ENCODE data around the gene ALOXE3. TPM values are rescaled to one million over a fixed set of nuclear protein-coding genes. Genes with fewer than 3 reads are reported as not detected.
A peak's percentile ranks its signal among the peaks of the same experiment; 100 is the strongest.

ALOXE3 gene
- total and polyA plus RNA-seq, 5 donors from 2014 or later: 0.15 to 0.51 (median 0.30) TPM; not detected in 1

DNA sequence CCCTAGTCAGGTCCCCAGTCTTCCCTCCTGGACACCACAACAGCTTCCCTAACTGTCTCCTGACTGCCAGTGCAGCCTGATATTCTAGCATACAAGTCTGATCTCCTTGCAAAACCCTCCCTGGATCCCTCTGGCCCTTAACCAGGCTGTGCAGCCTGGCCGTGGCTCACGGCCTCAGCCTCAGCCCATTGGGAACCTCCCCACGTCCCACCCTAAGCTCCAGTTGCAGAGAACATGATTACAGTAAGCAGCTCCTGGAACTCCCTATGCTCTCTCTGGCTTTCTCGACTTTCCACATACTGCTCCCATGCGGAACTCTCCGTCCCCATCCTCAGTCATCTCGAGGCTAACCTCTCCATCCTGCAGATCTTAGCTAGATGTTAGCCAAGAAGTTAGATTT is 43.8 kb downstream of the ALOXE3 start:
- no peaks in the 10 kb centered on the region for H3K36me3 Mint-ChIP-seq
- Histone ChIP-seq H3K4me1 (ENCODE audit: control insufficient read depth, insufficient read depth, low read length, poor library complexity, severe bottlenecking) (peaks cover 28% of the 10 kb centered on the region), H3K9me3 (ENCODE audit: control insufficient read depth in 2 of 2, low read length in 2 of 2) (no peaks in the 10 kb centered on the region), H3K36me3 (ENCODE audit: control insufficient read depth, insufficient read depth, low read length) (no peaks in the 10 kb centered on the region), H3K27me3 (ENCODE audit: control insufficient read depth, insufficient read depth, low read length) (peaks cover 19% of the 10 kb centered on the region), H3K4me3 (ENCODE audit: low read depth, low read length) (no peak overlapping the region), H3K27ac (ENCODE audit: insufficient read depth, low read length, poor library complexity, severe bottlenecking) (no peak overlapping the region)
- H3K4me1 Mint-ChIP-seq: peaks cover 0 to 32% (median 14%) of the 10 kb centered on the region in 4 donors
- no peak for ATAC-seq (ENCODE audit: low read depth in 2 of 2)
- DNase-seq: no peak
- peak overlapping the region in 3 of 4 donors; percentile 48 to 64 (median 56) for H3K4me3 Mint-ChIP-seq
- peaks cover 0 to 2% (median 0%) of the 10 kb centered on the region in 7 donors for H3K9me3 Mint-ChIP-seq
- H3K27ac Mint-ChIP-seq: no peak overlapping the region
- peaks cover 62% of the 10 kb centered on the region for H3K27me3 Mint-ChIP-seq

DNA sequence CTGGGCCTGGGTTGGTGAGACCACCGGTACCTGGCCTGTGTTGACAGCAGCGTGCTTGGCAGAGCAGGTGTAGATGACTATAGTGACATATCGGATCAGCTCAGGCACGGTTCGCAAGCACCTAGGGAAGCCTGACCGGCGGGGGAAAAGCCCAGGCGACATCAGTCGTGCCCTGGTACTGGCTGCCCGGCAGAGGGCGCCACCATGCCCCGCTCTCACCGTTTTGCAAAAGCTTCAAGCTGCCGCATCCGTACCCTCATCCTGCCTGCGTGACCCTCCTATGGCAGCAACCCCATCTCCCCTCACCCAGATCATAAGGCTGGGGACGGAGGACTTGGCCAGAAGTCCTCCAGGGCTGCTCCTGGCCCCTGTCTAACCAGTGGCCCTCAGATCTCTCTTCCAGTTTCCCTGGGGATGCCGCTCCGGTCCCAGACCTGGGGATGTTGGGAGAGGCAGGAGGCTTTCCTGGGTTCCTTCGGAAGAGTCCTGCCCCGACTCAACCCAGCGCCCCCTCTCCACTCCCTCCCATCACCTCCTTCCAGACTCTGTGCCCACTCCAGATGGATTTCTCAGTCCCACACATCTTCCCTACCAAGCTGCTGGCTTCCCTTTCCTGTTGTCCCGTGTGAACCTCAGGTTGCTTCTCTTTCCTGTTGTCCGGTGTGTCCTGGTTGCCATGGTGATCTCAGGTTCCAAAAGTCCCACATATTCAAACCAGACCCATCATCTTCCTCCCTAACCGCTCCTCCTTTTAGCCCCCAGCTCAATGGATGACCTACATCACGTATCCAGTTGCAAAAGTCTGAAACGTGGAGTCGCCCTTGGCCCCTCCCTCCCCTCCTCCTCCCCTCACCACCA is 44.5 kb downstream of the ALOXE3 start:
- Mint-ChIP-seq H3K27me3 (peaks cover 58% of the 10 kb centered on the region), H3K27ac (peak overlapping the region in 1 of 3 donors; percentile 20), H3K36me3 (no peaks in the 10 kb centered on the region), H3K4me3 (peak overlapping the region; percentile 67 to 94 (median 85)), H3K4me1 (peaks cover 0 to 28% (median 10%) of the 10 kb centered on the region in 4 donors), H3K9me3 (peaks cover 0 to 2% (median 0%) of the 10 kb centered on the region in 7 donors)
- H3K4me3 ChIP-seq (ENCODE audit: low read depth, low read length): no peak overlapping the region
- peak; percentile 81 to 82 for ATAC-seq (ENCODE audit: low read depth in 2 of 2)
- no peaks in the 10 kb centered on the region for H3K36me3 ChIP-seq (ENCODE audit: control insufficient read depth, insufficient read depth, low read length)
- peaks cover 22% of the 10 kb centered on the region for H3K4me1 ChIP-seq (ENCODE audit: control insufficient read depth, insufficient read depth, low read length, poor library complexity, severe bottlenecking)
- H3K27ac ChIP-seq (ENCODE audit: insufficient read depth, low read length, poor library complexity, severe bottlenecking): no peak overlapping the region
- H3K9me3 ChIP-seq (ENCODE audit: control insufficient read depth in 2 of 2, low read length in 2 of 2): no peaks in the 10 kb centered on the region
- peak; percentile 73 to 81 (median 79) for DNase-seq
- H3K27me3 ChIP-seq (ENCODE audit: control insufficient read depth, insufficient read depth, low read length): peaks cover 19% of the 10 kb centered on the region

DNA sequence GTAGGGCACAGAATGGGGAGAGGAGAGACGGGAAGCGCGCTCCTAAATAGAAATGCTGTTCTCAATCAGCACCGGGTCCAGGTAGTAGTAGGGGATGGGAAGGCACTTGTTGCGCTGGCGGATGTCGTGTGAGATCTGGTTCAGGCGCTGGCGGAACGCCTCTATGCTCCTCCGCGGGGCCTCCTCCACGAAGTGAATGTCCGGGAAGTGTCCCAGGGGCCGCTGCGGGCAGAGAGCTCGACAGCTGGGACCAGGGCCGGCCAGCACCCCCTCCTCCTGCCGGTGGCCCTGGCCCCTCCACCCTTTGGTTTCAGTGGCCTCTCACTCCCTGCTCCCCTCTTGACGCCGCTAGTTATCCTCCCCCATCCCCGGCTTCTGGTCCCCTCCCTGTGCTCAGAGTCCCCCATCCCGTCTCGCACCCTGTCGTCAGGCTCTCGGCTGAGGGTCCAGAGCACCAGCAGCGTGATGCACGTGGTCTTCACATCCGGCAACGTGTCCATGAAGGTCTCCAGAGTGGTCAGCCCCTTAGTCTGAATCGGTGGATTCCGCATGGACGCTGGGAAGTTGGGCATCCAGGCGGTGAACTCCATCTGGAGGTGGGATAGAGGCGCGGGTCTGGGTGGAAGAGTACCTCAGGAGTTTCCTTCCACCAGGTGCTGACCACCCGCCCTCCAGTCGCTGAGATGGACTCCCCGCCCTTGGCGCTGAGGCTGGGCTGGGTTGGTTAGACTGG is 45.4 kb downstream of the ALOXE3 start:
- Mint-ChIP-seq H3K9me3 (peaks cover 0 to 2% (median 0%) of the 10 kb centered on the region in 7 donors), H3K4me3 (peak overlapping the region; percentile 33 to 91 (median 73)), H3K4me1 (peaks cover 0 to 28% (median 10%) of the 10 kb centered on the region in 4 donors), H3K27ac (peak overlapping the region in 2 of 3 donors; percentile 54 to 80), H3K36me3 (no peaks in the 10 kb centered on the region), H3K27me3 (peaks cover 60% of the 10 kb centered on the region)
- H3K36me3 ChIP-seq (ENCODE audit: control insufficient read depth, insufficient read depth, low read length): no peaks in the 10 kb centered on the region
- peaks cover 19% of the 10 kb centered on the region for H3K27me3 ChIP-seq (ENCODE audit: control insufficient read depth, insufficient read depth, low read length)
- H3K9me3 ChIP-seq (ENCODE audit: control insufficient read depth in 2 of 2, low read length in 2 of 2): no peaks in the 10 kb centered on the region
- no peak overlapping the region for H3K4me3 ChIP-seq (ENCODE audit: low read depth, low read length)
- peak; percentile 49 to 51 for ATAC-seq (ENCODE audit: low read depth in 2 of 2)
- H3K27ac ChIP-seq (ENCODE audit: insufficient read depth, low read length, poor library complexity, severe bottlenecking): no peak overlapping the region
- DNase-seq: peak in 2 of 3 donors; percentile 30 to 40
- H3K4me1 ChIP-seq (ENCODE audit: control insufficient read depth, insufficient read depth, low read length, poor library complexity, severe bottlenecking): peaks cover 22% of the 10 kb centered on the region

DNA sequence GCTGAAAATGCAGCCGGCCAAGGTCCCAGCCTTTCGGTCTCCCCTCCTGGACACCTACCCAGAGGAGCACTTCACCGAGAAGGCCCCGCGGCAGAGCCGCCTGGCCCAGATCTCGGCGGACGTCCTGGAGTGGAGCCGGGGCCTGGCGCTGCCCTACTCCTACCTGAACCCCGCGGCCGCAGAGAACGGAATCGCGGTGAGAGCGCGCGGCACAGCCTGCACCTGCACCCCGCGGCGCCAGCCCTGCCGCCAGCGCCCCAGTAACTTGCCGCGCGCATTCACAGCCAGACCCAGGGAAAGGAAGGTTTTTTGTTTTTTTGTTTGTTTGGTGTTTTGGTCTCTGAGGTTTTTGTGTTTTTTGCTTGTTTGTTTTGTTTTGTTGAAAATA is 46.0 kb downstream of the ALOXE3 start:
- DNase-seq (no peak), ATAC-seq (ENCODE audit: low read depth in 2 of 2) (no peak)
- peaks cover 22% of the 10 kb centered on the region for H3K4me1 ChIP-seq (ENCODE audit: control insufficient read depth, insufficient read depth, low read length, poor library complexity, severe bottlenecking)

DNA sequence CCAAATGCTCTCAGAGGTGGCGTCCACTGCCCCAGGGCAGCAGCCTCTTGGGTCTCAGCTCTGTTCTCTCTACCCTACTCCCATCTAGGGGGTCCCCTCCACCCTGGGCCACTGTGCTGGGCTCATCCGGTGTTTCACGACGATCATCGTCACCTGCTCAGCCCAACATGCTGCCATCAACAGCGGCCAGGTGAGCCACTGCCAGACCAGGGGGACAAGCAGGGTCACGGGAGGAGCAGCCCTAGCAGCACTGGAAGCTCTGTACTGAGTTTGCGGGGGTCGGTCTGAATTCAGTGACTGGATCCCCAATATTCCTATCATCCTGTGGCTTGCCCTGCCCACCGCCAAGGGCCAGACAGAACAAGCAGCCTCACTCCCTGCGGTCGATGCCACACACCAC is 46.8 kb downstream of the ALOXE3 start:
- no peak for DNase-seq
- Histone ChIP-seq H3K9me3 (ENCODE audit: control insufficient read depth in 2 of 2, low read length in 2 of 2) (no peaks in the 10 kb centered on the region), H3K27ac (ENCODE audit: insufficient read depth, low read length, poor library complexity, severe bottlenecking) (no peak overlapping the region), H3K36me3 (ENCODE audit: control insufficient read depth, insufficient read depth, low read length) (no peaks in the 10 kb centered on the region), H3K4me1 (ENCODE audit: control insufficient read depth, insufficient read depth, low read length, poor library complexity, severe bottlenecking) (peaks cover 22% of the 10 kb centered on the region), H3K27me3 (ENCODE audit: control insufficient read depth, insufficient read depth, low read length) (peaks cover 19% of the 10 kb centered on the region), H3K4me3 (ENCODE audit: low read depth, low read length) (no peak overlapping the region)
- Mint-ChIP-seq H3K4me1 (peaks cover 0 to 26% (median 10%) of the 10 kb centered on the region in 4 donors), H3K4me3 (no peak overlapping the region), H3K27me3 (peaks cover 63% of the 10 kb centered on the region), H3K27ac (no peak overlapping the region), H3K36me3 (no peaks in the 10 kb centered on the region), H3K9me3 (peaks cover 0 to 2% (median 0%) of the 10 kb centered on the region in 7 donors)
- no peak for ATAC-seq (ENCODE audit: low read depth in 2 of 2)

More for the DNA sequence above, 46.0 kb downstream of the ALOXE3 start:
- H3K27ac ChIP-seq (ENCODE audit: insufficient read depth, low read length, poor library complexity, severe bottlenecking): no peak overlapping the region
- Mint-ChIP-seq H3K36me3 (no peaks in the 10 kb centered on the region), H3K27me3 (peaks cover 60% of the 10 kb centered on the region), H3K9me3 (peaks cover 0 to 2% (median 0%) of the 10 kb centered on the region in 7 donors), H3K4me1 (peaks cover 0 to 26% (median 10%) of the 10 kb centered on the region in 4 donors), H3K4me3 (peak overlapping the region in 3 of 4 donors; percentile 67 to 91 (median 79)), H3K27ac (peak overlapping the region in 2 of 3 donors; percentile 54 to 80)
- H3K4me3 ChIP-seq (ENCODE audit: low read depth, low read length): no peak overlapping the region
- H3K9me3 ChIP-seq (ENCODE audit: control insufficient read depth in 2 of 2, low read length in 2 of 2): no peaks in the 10 kb centered on the region
- no peaks in the 10 kb centered on the region for H3K36me3 ChIP-seq (ENCODE audit: control insufficient read depth, insufficient read depth, low read length)
- H3K27me3 ChIP-seq (ENCODE audit: control insufficient read depth, insufficient read depth, low read length): peaks cover 19% of the 10 kb centered on the region

DNA sequence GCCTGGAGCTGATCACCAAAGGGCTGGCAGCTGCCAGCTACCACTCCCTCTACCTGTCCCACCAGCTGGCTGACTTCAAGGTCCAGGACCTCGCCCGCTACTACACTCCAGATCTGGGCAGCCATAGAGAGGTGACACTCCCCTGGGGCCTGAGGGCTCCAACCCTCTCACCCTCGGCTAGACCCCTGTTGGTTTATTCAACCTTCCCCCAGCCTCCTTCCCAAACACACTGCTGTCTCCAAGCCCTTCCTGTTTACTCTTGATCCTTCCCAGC is 48.8 kb downstream of the ALOXE3 start:
- peaks cover 22% of the 10 kb centered on the region for H3K4me1 ChIP-seq (ENCODE audit: control insufficient read depth, insufficient read depth, low read length, poor library complexity, severe bottlenecking)
- Mint-ChIP-seq H3K27me3 (peaks cover 51% of the 10 kb centered on the region), H3K4me1 (peaks cover 0 to 23% (median 10%) of the 10 kb centered on the region in 4 donors), H3K36me3 (no peaks in the 10 kb centered on the region), H3K27ac (no peak overlapping the region), H3K4me3 (no peak overlapping the region), H3K9me3 (peaks cover 0 to 2% (median 0%) of the 10 kb centered on the region in 7 donors)
- H3K27ac ChIP-seq (ENCODE audit: insufficient read depth, low read length, poor library complexity, severe bottlenecking): no peak overlapping the region
- no peaks in the 10 kb centered on the region for H3K9me3 ChIP-seq (ENCODE audit: control insufficient read depth in 2 of 2, low read length in 2 of 2)
- H3K36me3 ChIP-seq (ENCODE audit: control insufficient read depth, insufficient read depth, low read length): no peaks in the 10 kb centered on the region
- no peak overlapping the region for H3K4me3 ChIP-seq (ENCODE audit: low read depth, low read length)
- peaks cover 13% of the 10 kb centered on the region for H3K27me3 ChIP-seq (ENCODE audit: control insufficient read depth, insufficient read depth, low read length)
- DNase-seq: no peak
- ATAC-seq (ENCODE audit: low read depth in 2 of 2): no peak

DNA sequence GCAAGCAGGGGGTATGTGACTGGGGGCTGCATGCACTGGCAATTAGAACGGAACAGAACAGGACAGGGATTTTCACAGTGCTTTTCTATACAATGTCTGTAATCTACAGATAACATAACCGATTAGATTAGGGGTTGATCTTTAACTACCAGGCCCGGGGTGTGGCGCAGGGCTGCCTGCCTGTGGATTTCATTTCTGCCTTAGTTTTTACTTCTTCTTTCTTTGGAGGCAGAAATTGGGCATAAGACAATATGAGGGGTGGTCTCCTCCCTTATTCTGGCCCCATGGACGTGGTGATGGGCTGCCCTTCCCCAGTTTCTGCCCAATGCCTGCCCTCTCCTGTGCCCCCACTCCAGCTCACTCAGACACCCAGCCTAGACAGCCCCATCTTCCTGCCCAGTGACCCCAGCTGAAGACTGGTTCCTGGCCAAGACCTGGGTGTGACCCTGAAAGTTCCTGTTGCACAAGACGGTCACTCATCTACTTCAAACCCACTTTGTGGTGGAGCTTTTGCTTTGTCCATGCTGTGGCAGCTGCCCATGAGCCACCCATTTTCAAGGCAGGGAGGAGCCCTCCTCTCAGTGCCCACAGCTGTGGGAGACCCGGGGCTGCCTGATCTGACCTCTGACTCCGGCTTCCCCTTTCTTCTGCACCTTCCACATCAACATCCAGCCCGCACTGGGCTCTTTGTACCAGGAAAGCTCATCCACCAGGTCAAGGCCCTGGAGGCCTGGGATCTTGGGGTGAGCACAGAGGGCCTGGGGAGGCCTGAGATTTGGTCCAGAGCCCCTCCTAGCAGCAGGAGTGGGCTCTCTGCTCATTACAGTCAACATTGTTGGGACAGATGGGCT is 49.4 kb downstream of the ALOXE3 start:
- peaks cover 8% of the 10 kb centered on the region for H3K27me3 ChIP-seq (ENCODE audit: control insufficient read depth, insufficient read depth, low read length)
- no peak for ATAC-seq (ENCODE audit: low read depth in 2 of 2)

More for the DNA sequence above, 49.4 kb downstream of the ALOXE3 start:
- Mint-ChIP-seq H3K4me1 (peaks cover 0 to 18% (median 9%) of the 10 kb centered on the region in 4 donors), H3K27me3 (peaks cover 50% of the 10 kb centered on the region), H3K9me3 (peaks cover 0 to 2% (median 0%) of the 10 kb centered on the region in 7 donors), H3K36me3 (no peaks in the 10 kb centered on the region), H3K4me3 (no peak overlapping the region), H3K27ac (no peak overlapping the region)
- no peak overlapping the region for H3K27ac ChIP-seq (ENCODE audit: insufficient read depth, low read length, poor library complexity, severe bottlenecking)
- no peak overlapping the region for H3K4me3 ChIP-seq (ENCODE audit: low read depth, low read length)
- no peak for DNase-seq
- peaks cover 20% of the 10 kb centered on the region for H3K4me1 ChIP-seq (ENCODE audit: control insufficient read depth, insufficient read depth, low read length, poor library complexity, severe bottlenecking)
- H3K36me3 ChIP-seq (ENCODE audit: control insufficient read depth, insufficient read depth, low read length): no peaks in the 10 kb centered on the region
- H3K9me3 ChIP-seq (ENCODE audit: control insufficient read depth in 2 of 2, low read length in 2 of 2): no peaks in the 10 kb centered on the region

Measured in CD4-positive, CD25-positive, alpha-beta regulatory T cell (primary cell).